A549 (cell line): ENCODE measurements around the gene MBNL2. TPM values are rescaled to one million over a fixed set of nuclear protein-coding genes. Genes with fewer than 3 reads are reported as not detected.

Source experiments
- ATAC-seq, 2 experiments: fragments of 200-7000 bp in 1 of 2; fragments of >200 bp in 1 of 2; cut with Nextera tagmentation in 1 of 2; cut with Tn5 transposase in 1 of 2; 3 replicates each; pipeline versions ENCODE4 v1.8.0 to v1.9.1; 2018 to 2020; ENCODE audit warnings: mild to moderate bottlenecking in 1 of 2, moderate library complexity in 1 of 2
- CTCF ChIA-PET: fragments of 300-600 bp; sonication (Branson Sonifier 250); formaldehyde crosslinking; extraction: SDS; loops from one replicate; lab custom pipeline; 2021; ENCODE audit warnings: antibody characterized with exemption, inconsistent platforms; lab: Yijun Ruan, JAX
- POLR2A ChIA-PET: fragments of 350-600 bp; formaldehyde crosslinking; extraction: SDS; loops from one replicate; lab custom pipeline; 2021; ENCODE audit warnings: antibody characterized with exemption, inconsistent platforms; lab: Yijun Ruan, JAX
- DNase-seq, 2 experiments: peaks; one replicate each; pipeline versions ENCODE4 v3.0.0 to v3.0.0-alpha.2; 2011 to 2016; ENCODE audit warnings: low read depth in 1 of 2, low spot score in 1 of 2
- FAIRE-seq: peaks from 2 replicates; lab custom pipeline; 2011; peaks lifted over from hg19 to GRCh38; lab: Jason Lieb, UNC
- H3K27ac ChIP-seq, 2 experiments: fragments of >200 bp; sonication (Bioruptor Twin); formaldehyde crosslinking; 3 replicates each; pipeline ENCODE4 v1.5.1; 2016 to 2017
- H3K4me1 ChIP-seq: fragments of >200 bp; sonication (Bioruptor Twin); formaldehyde crosslinking; 3 replicates; pipeline ENCODE4 v1.6.1; 2016
- H3K4me2 ChIP-seq: fragments of >200 bp; sonication (Bioruptor Twin); formaldehyde crosslinking; 3 replicates; pipeline ENCODE4 v1.6.1; 2016
- H3K4me3 ChIP-seq: fragments of >200 bp; sonication (Bioruptor Twin); formaldehyde crosslinking; 3 replicates; pipeline ENCODE4 v1.5.1; 2016
- H3K9me3 ChIP-seq: fragments of >200 bp; sonication (Bioruptor Twin); formaldehyde crosslinking; 3 replicates; pipeline ENCODE4 v1.6.1; 2016
- ATOH8 ChIP-seq: fragments of 250-450 bp; sonication (Bioruptor Pico); IDR thresholded peaks from 2 replicates; pipeline ENCODE4 v1.5.0; 2020; ENCODE audit warnings: low read depth, mild to moderate bottlenecking, moderate library complexity
- CBX8 ChIP-seq: fragments of 200-600 bp; sonication (generic); IDR thresholded peaks from 2 replicates; pipeline ENCODE4 v1.6.1; 2016
- CHD2 ChIP-seq: fragments of 150-350 bp; IDR thresholded peaks from 2 replicates; pipeline ENCODE4 v1.6.1; 2014; ENCODE audit warnings: low read length; ENCODE audit not compliant: partially characterized antibody
- CTCF ChIP-seq: fragments of >200 bp; sonication (Bioruptor Twin); formaldehyde crosslinking; IDR thresholded peaks from 3 replicates; pipeline ENCODE4 v1.5.1; 2016
- E2F6 ChIP-seq: IDR thresholded peaks from 2 replicates; pipeline ENCODE4 v1.6.1; 2012; ENCODE audit warnings: low read depth, borderline replicate concordance
- EHF ChIP-seq: fragments of 250-450 bp; sonication (Bioruptor Pico); IDR thresholded peaks from 2 replicates; pipeline ENCODE4 v1.5.0; 2020; ENCODE audit warnings: mild to moderate bottlenecking
- ELK1 ChIP-seq: fragments of 150-350 bp; IDR thresholded peaks from 2 replicates; pipeline ENCODE4 v1.6.1; 2014; ENCODE audit warnings: low read depth, mild to moderate bottlenecking, low read length
- ESRRA ChIP-seq: fragments of 150-350 bp; IDR thresholded peaks from 2 replicates; pipeline ENCODE4 v1.6.1; 2014; ENCODE audit warnings: mild to moderate bottlenecking, low read length, borderline replicate concordance
- FOSL2 ChIP-seq, 2 experiments: fragments of 450-650 bp in 1 of 2; fragments of >200 bp in 1 of 2; sonication (Bioruptor Twin) in 1 of 2; formaldehyde crosslinking; IDR thresholded peaks; 2 replicates each; pipeline versions ENCODE4 v1.5.0 to v1.6.1; 2016 to 2020; ENCODE audit warnings: mild to moderate bottlenecking in 1 of 2, moderate library complexity in 1 of 2
- FOXS1 ChIP-seq: fragments of 250-450 bp; sonication (Bioruptor Pico); IDR thresholded peaks from 2 replicates; pipeline ENCODE4 v1.5.0; 2020; ENCODE audit warnings: mild to moderate bottlenecking, moderate library complexity
- HDAC2 ChIP-seq: fragments of 200-600 bp; sonication (generic); IDR thresholded peaks from 2 replicates; pipeline ENCODE4 v1.6.1; 2016
- HES2 ChIP-seq: fragments of >200 bp; sonication (Bioruptor Twin); formaldehyde crosslinking; IDR thresholded peaks from 2 replicates; pipeline ENCODE4 v1.6.1; 2016
- KDM5A ChIP-seq: fragments of 200-600 bp; sonication (generic); IDR thresholded peaks from 2 replicates; pipeline ENCODE4 v1.6.1; 2016; ENCODE audit warnings: antibody characterized with exemption, mild to moderate bottlenecking
- MAX ChIP-seq: IDR thresholded peaks from 2 replicates; pipeline ENCODE4 v1.6.1; 2012
- MYC ChIP-seq: IDR thresholded peaks from 2 replicates; pipeline ENCODE4 v1.6.1; 2012; ENCODE audit warnings: mild to moderate bottlenecking, inconsistent platforms, low read length, improper control_type of control experiment, borderline replicate concordance
- NPAS2 ChIP-seq: fragments of 250-450 bp; sonication (Bioruptor Pico); IDR thresholded peaks from 2 replicates; pipeline ENCODE4 v1.8.0; 2022; ENCODE audit warnings: mild to moderate bottlenecking, moderate library complexity, borderline replicate concordance
- PHF8 ChIP-seq: fragments of 200-600 bp; sonication (generic); IDR thresholded peaks from 2 replicates; pipeline ENCODE4 v1.6.1; 2016; ENCODE audit warnings: low read depth, mild to moderate bottlenecking, antibody characterized with exemption, moderate library complexity, borderline replicate concordance
- RAD21 ChIP-seq, 2 experiments: fragments of >200 bp in 1 of 2; sonication (Bioruptor Twin) in 1 of 2; formaldehyde crosslinking in 1 of 2; IDR thresholded peaks in 1 of 2; conservative IDR thresholded peaks in 1 of 2; 2 replicates in 1 of 2; 3 replicates in 1 of 2; pipeline ENCODE4 v1.6.1; 2012 to 2018; ENCODE audit warnings: inconsistent platforms in 1 of 2
- RCOR1 ChIP-seq: fragments of 150-350 bp; IDR thresholded peaks from 2 replicates; pipeline ENCODE4 v1.6.1; 2014; ENCODE audit warnings: antibody characterized with exemption, low read length, low read depth
- SMC3 ChIP-seq: fragments of >200 bp; sonication (Bioruptor Twin); formaldehyde crosslinking; IDR thresholded peaks from 3 replicates; pipeline ENCODE4 v1.6.1; 2018; ENCODE audit warnings: inconsistent platforms
- USF2 ChIP-seq: fragments of 450-650 bp; IDR thresholded peaks from 2 replicates; pipeline ENCODE4 v1.6.1; 2014; ENCODE audit warnings: antibody characterized with exemption
- WGBS: methylation state at CpG from one replicate; pipeline ENCODE4 v1.1.6; 2017; ENCODE audit errors: missing lambda C conversion rate; 5-methylcytosine and 5-hydroxymethylcytosine counted together
- polyA plus RNA-seq, 4 experiments: library from polyadenylated mRNA; depleted of rRNA in 3 of 4; stranded (reverse); fragments of >200 nt; fragmentation: RNase III in 1 of 4; extraction: RNeasy Plus Mini Kit Qiagen cat#74134 plus additional on column Dnase treatment in 1 of 4; gene quantifications; 2 replicates in 3 of 4; 3 replicates in 1 of 4; pipeline ENCODE4 v1.2.3, GENCODE V29; 2011 to 2017

The MBNL2 gene
- polyA plus RNA-seq, 2 of the 4 experiments (the other 2 are of a cell fraction): 18.7 to 20.6 TPM

- CTCF ChIA-PET: no interaction called here
- POLR2A ChIA-PET: no interaction called here
- Histone ChIP-seq H3K4me1 (peaks cover 46% of the 10 kb centered on the region), H3K27ac (no peak overlapping the region), H3K9me3 (no peaks in the 10 kb centered on the region), H3K4me2 (no peak overlapping the region), H3K4me3 (no peak overlapping the region)
- no peak for DNase-seq
- WGBS: 97% methylated on average over 5 of the region's 5 CpGs
- TF ChIP-seq FOXS1 (CRISPR knock-in tag): no peak
- TF ChIP-seq KDM5A: no peak
- TF ChIP-seq RCOR1: no peak
- no peak for TF ChIP-seq HES2
- TF ChIP-seq EHF (CRISPR knock-in tag): no peak
- no peak for TF ChIP-seq RAD21 (conservative IDR thresholded peaks at IDR 0.05 in 1 of 2, IDR thresholded peaks at IDR 0.05 in 1 of 2)
- TF ChIP-seq HDAC2: no peak
- no peak for TF ChIP-seq SMC3
- TF ChIP-seq E2F6: no peak
- TF ChIP-seq USF2: no peak
- TF ChIP-seq MYC: no peak
- no peak for TF ChIP-seq NPAS2 (CRISPR knock-in tag)
- TF ChIP-seq PHF8: no peak
- no peak for TF ChIP-seq ATOH8
- TF ChIP-seq CBX8: no peak
- no peak for TF ChIP-seq MAX
- TF ChIP-seq ESRRA: no peak
- FAIRE-seq: no peak
- no peak for ATAC-seq
Observed at GRCh38 chr13:97234236-97234635, 12.1 kb downstream of the MBNL2 start.

- 88% methylated on average over 13 of the region's 13 CpGs for WGBS
- DNase-seq (no peak), FAIRE-seq (no peak), ATAC-seq (no peak)
- ChIA-PET CTCF (no interaction called here), POLR2A (no interaction called here)
- TF ChIP-seq FOSL2 (IDR thresholded peaks at IDR 0.05): no peak
- TF ChIP-seq FOSL2 (CRISPR knock-in tag; IDR thresholded peaks at IDR 0.05): no peak
- TF ChIP-seq MYC: no peak
- no peak for TF ChIP-seq CTCF
- TF ChIP-seq CHD2: no peak
- no peak for TF ChIP-seq HES2
- no peak for TF ChIP-seq E2F6
- TF ChIP-seq ELK1: no peak
- no peaks in the 10 kb centered on the region for H3K9me3 ChIP-seq
- peaks cover 46% of the 10 kb centered on the region for H3K4me1 ChIP-seq
- no peak overlapping the region for H3K4me2 ChIP-seq
- no peak overlapping the region for H3K27ac ChIP-seq
- no peak overlapping the region for H3K4me3 ChIP-seq
Observed at GRCh38 chr13:97234742-97235141, 12.6 kb downstream of the MBNL2 start.
